Neural progenitor cell (in vitro differentiated cells): Measurements from ENCODE around the gene PRSS16.

ENCODE experiments used
- EZH2phosphoT487 ChIP-seq: fragments of 200-600 bp; sonication (generic); IDR thresholded peaks from 2 replicates; pipeline ENCODE4 v1.6.1; 2017; ENCODE audit warnings: antibody characterized with exemption
- TF ChIP-seq, protein P1 (sequence below): fragments of 200-600 bp; sonication (generic); IDR thresholded peaks from 2 replicates; pipeline ENCODE4 v1.5.1; 2017; ENCODE audit warnings: antibody characterized with exemption, mild to moderate bottlenecking

DNA sequence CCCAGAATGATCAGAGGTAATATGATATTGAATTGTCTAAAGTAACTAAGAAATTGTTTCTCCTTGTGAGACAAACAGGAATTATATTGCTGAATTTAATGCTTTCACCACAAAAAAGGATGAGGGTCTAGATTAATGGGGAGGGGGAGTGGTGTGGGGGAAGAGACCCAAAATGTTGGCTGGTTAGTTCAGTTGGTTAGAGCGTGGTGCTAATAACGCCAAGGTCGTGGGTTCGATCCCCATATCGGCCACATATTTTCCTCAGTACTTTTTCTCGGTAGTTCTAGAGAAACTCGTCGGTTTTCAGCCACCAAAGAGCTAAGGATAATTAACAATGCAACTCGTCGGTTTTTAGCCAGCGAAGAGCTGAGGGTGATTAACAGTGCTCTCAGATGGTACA, 26.3 kb downstream of the PRSS16 start:
- TF ChIP-seq, protein P1, sequence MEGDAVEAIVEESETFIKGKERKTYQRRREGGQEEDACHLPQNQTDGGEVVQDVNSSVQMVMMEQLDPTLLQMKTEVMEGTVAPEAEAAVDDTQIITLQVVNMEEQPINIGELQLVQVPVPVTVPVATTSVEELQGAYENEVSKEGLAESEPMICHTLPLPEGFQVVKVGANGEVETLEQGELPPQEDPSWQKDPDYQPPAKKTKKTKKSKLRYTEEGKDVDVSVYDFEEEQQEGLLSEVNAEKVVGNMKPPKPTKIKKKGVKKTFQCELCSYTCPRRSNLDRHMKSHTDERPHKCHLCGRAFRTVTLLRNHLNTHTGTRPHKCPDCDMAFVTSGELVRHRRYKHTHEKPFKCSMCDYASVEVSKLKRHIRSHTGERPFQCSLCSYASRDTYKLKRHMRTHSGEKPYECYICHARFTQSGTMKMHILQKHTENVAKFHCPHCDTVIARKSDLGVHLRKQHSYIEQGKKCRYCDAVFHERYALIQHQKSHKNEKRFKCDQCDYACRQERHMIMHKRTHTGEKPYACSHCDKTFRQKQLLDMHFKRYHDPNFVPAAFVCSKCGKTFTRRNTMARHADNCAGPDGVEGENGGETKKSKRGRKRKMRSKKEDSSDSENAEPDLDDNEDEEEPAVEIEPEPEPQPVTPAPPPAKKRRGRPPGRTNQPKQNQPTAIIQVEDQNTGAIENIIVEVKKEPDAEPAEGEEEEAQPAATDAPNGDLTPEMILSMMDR = no peak
- TF ChIP-seq EZH2phosphoT487 = no peak
